SU-DHL-6 (cell line): Measurements from ENCODE around the gene MAEL.

ENCODE experiments used
- CTCF ChIP-seq: fragments of 200-600 bp; sonication (generic); IDR thresholded peaks from one replicate; pipeline ENCODE4 v1.5.1; 2017; ENCODE audit warnings: antibody characterized with exemption, mild to moderate bottlenecking, low read length, moderate library complexity; ENCODE audit not compliant: insufficient read depth, poor library complexity, severe bottlenecking
- EZH2phosphoT487 ChIP-seq: fragments of 200-600 bp; sonication (generic), shearing (Covaris generic); conservative IDR thresholded peaks from 2 replicates; pipeline ENCODE4 v1.6.1; 2018; ENCODE audit warnings: mild to moderate bottlenecking, antibody characterized with exemption, low read length, moderate library complexity, mixed read lengths

- TF ChIP-seq CTCF (no peak), EZH2phosphoT487 (no peak)
These were observed 28.1 kb upstream of the MAEL start for GRCh38 chr1:166960858-166961474.
